Upper lobe of right lung (tissue), 1 donor: ENCODE measurements around the gene B3GNT8. TPM values are rescaled to one million over a fixed set of nuclear protein-coding genes. Genes with fewer than 3 reads are reported as not detected.

Source experiments
- total RNA-seq: library from RNA; stranded (reverse); fragmentation: NEBNext Ultra II Directional; extraction: Animal tissue kit (Norgen Biotek cat#: 25700); gene quantifications from one replicate; pipeline ENCODE4 v1.2.1, GENCODE V29; 2021
- donor health status: DM: no; HTN: yes; CAD: no; lungs with severe emphysema.

Gene B3GNT8
- total RNA-seq, 1 donor from 2014 or later, result 31.3 TPM

Other genes starting within 250 kb of the B3GNT8 start
- 11.1 TPM for gene CYP2S1, start 234.2 kb downstream of the B3GNT8 start, total RNA-seq
- gene AXL, start 208.2 kb downstream of the B3GNT8 start, total RNA-seq, result 59.1 TPM
- gene HNRNPUL1, start 163.0 kb downstream of the B3GNT8 start, total RNA-seq, result 171 TPM
- 31.9 TPM for gene CCDC97, start 117.2 kb downstream of the B3GNT8 start, total RNA-seq
- gene TGFB1, start 73.5 kb downstream of the B3GNT8 start, total RNA-seq, result 99.0 TPM
- gene B9D2, start 63.2 kb downstream of the B3GNT8 start, total RNA-seq, result 5.5 TPM
- 19.5 TPM for gene TMEM91, start 50.8 kb downstream of the B3GNT8 start, total RNA-seq
- gene EXOSC5, start 30.0 kb downstream of the B3GNT8 start, total RNA-seq, result 12.4 TPM
- 15.0 TPM for gene BCKDHA, start 29.6 kb downstream of the B3GNT8 start, total RNA-seq
- gene DMAC2, start 12.5 kb upstream of the B3GNT8 start, total RNA-seq, result 54.9 TPM
- gene ERICH4, start 15.8 kb upstream of the B3GNT8 start, total RNA-seq, result not detected
- 16.3 TPM for gene CEACAM21, start 148.8 kb upstream of the B3GNT8 start, total RNA-seq
- gene CEACAM4, start 199.7 kb upstream of the B3GNT8 start, total RNA-seq, result 4.6 TPM